Trophoblast cell (in vitro differentiated cells and primary cell): ENCODE measurements around the gene TXK.

Experiments used
- DNase-seq, 2 donors: peaks; one replicate each; pipeline ENCODE4 v3.0.0-alpha.2; 2016
- H2AFZ ChIP-seq: 2 replicates; pipeline ENCODE4 v1.6.1; 2013; ENCODE audit warnings: low read length, moderate library complexity, mild to moderate bottlenecking; ENCODE audit not compliant: insufficient read depth, poor library complexity
- H2AK5ac ChIP-seq: 2 replicates; pipeline ENCODE4 v1.6.1; 2013; ENCODE audit warnings: mild to moderate bottlenecking, low read length
- H2BK120ac ChIP-seq: 2 replicates; pipeline ENCODE4 v1.6.1; 2013; ENCODE audit warnings: low read length, mild to moderate bottlenecking, moderate library complexity; ENCODE audit not compliant: insufficient read depth, poor library complexity
- H2BK12ac ChIP-seq: 2 replicates; pipeline ENCODE4 v1.6.1; 2013; ENCODE audit warnings: mild to moderate bottlenecking, low read length, moderate library complexity
- H2BK5ac ChIP-seq: 2 replicates; pipeline ENCODE4 v1.6.1; 2013; ENCODE audit warnings: low read length, low read depth, moderate library complexity, mild to moderate bottlenecking; ENCODE audit not compliant: poor library complexity
- H3K14ac ChIP-seq: 2 replicates; pipeline ENCODE4 v1.6.1; 2013; ENCODE audit warnings: mild to moderate bottlenecking, low read length
- H3K18ac ChIP-seq: 2 replicates; pipeline ENCODE4 v1.6.1; 2013; ENCODE audit warnings: mild to moderate bottlenecking, low read length
- H3K23ac ChIP-seq: 2 replicates; pipeline ENCODE4 v1.6.1; 2013; ENCODE audit warnings: low read length
- H3K27ac ChIP-seq: 2 replicates; pipeline ENCODE4 v1.5.1; 2013; ENCODE audit warnings: low read depth, mild to moderate bottlenecking, inconsistent platforms, low read length, moderate library complexity
- H3K27me3 ChIP-seq: 2 replicates; pipeline ENCODE4 v1.6.1; 2013; ENCODE audit warnings: inconsistent platforms, mild to moderate bottlenecking, low read length, moderate library complexity; ENCODE audit not compliant: insufficient read depth
- H3K36me3 ChIP-seq, 2 experiments: 1 replicate in 1 of 2; 2 replicates in 1 of 2; pipeline ENCODE4 v1.6.1; 2013; ENCODE audit warnings: low read length in 2 of 2, mild to moderate bottlenecking in 2 of 2, moderate library complexity in 1 of 2; ENCODE audit not compliant: insufficient read depth in 2 of 2, control insufficient read depth in 1 of 2
- H3K4ac ChIP-seq: 2 replicates; pipeline ENCODE4 v1.6.1; 2013; ENCODE audit warnings: low read depth, mild to moderate bottlenecking, low read length, moderate library complexity
- H3K4me1 ChIP-seq, 2 experiments: 1 replicate in 1 of 2; 2 replicates in 1 of 2; pipeline ENCODE4 v1.6.1; 2013; ENCODE audit warnings: low read length in 2 of 2, mild to moderate bottlenecking in 2 of 2, moderate library complexity in 1 of 2; ENCODE audit not compliant: insufficient read depth in 2 of 2, control insufficient read depth in 1 of 2
- H3K4me2 ChIP-seq: 2 replicates; pipeline ENCODE4 v1.6.1; 2013; ENCODE audit warnings: inconsistent platforms, mild to moderate bottlenecking, low read length, moderate library complexity
- H3K4me3 ChIP-seq: 2 replicates; pipeline ENCODE4 v1.5.1; 2013; ENCODE audit warnings: mild to moderate bottlenecking, low read depth, low read length, inconsistent platforms
- H3K79me1 ChIP-seq: one replicate; pipeline ENCODE4 v1.6.1; 2013; ENCODE audit warnings: low read length
- H3K79me2 ChIP-seq: 2 replicates; pipeline ENCODE4 v1.6.1; 2013; ENCODE audit warnings: low read length, mild to moderate bottlenecking; ENCODE audit not compliant: control insufficient read depth, insufficient read depth, poor library complexity
- H3K9ac ChIP-seq: 2 replicates; pipeline ENCODE4 v1.6.1; 2013; ENCODE audit warnings: mild to moderate bottlenecking, low read length
- H3K9me3 ChIP-seq: 2 replicates; pipeline ENCODE4 v1.6.1; 2013; ENCODE audit warnings: low read depth, mild to moderate bottlenecking, control low read depth, inconsistent platforms, low read length; ENCODE audit not compliant: insufficient read depth
- H4K12ac ChIP-seq: 2 replicates; pipeline ENCODE4 v1.6.1; 2013; ENCODE audit warnings: low read depth, mild to moderate bottlenecking, low read length, moderate library complexity
- H4K8ac ChIP-seq: 2 replicates; pipeline ENCODE4 v1.6.1; 2013; ENCODE audit warnings: low read depth, mild to moderate bottlenecking, low read length, moderate library complexity
- H4K91ac ChIP-seq: one replicate; pipeline ENCODE4 v1.6.1; 2013; ENCODE audit warnings: low read depth, mild to moderate bottlenecking, low read length, moderate library complexity
- WGBS: extraction: QIAGEN DNeasy Blood & Tissue Kit; methylation state at CpG from one replicate; pipeline ENCODE4 v1.1.7; 2013; ENCODE audit warnings: missing lambda C conversion rate; ENCODE audit not compliant: insufficient read length, insufficient coverage; ENCODE audit errors: extremely low coverage; 5-methylcytosine and 5-hydroxymethylcytosine counted together

The TXK gene

GRCh38 chr4:48044298-48044697 is 89.8 kb downstream of the TXK start:
- Histone ChIP-seq H3K27me3 (no peaks in the 10 kb centered on the region), H3K18ac (no peak overlapping the region), H3K23ac (no peak overlapping the region), H3K36me3 (no peaks in the 10 kb centered on the region), H3K27ac (no peak overlapping the region), H3K4me3 (no peak overlapping the region), H2AK5ac (no peak overlapping the region), H3K79me2 (no peaks in the 10 kb centered on the region), H2BK12ac (no peak overlapping the region), H4K12ac (no peak overlapping the region), H3K4me1 (no peaks in the 10 kb centered on the region), H4K91ac (no peak overlapping the region), H2AFZ (no peak overlapping the region), H3K9ac (no peak overlapping the region), H2BK120ac (no peak overlapping the region), H3K14ac (no peak overlapping the region), H3K9me3 (no peaks in the 10 kb centered on the region), H3K79me1 (no peaks in the 10 kb centered on the region), H4K8ac (no peak overlapping the region), H2BK5ac (no peak overlapping the region), H3K4me2 (no peak overlapping the region), H3K4ac (no peak overlapping the region)
- DNase-seq: no peak
- no CpG with 5 or more reads among the region's 2 CpGs for WGBS

- Histone ChIP-seq H3K36me3 (no peaks in the 10 kb centered on the region), H2BK12ac (no peak overlapping the region), H3K9me3 (no peaks in the 10 kb centered on the region), H2AK5ac (no peak overlapping the region), H3K14ac (no peak overlapping the region), H3K23ac (no peak overlapping the region), H4K8ac (no peak overlapping the region), H3K9ac (no peak overlapping the region), H4K91ac (no peak overlapping the region), H3K4ac (no peak overlapping the region), H2BK120ac (no peak overlapping the region), H3K79me1 (no peaks in the 10 kb centered on the region), H2BK5ac (no peak overlapping the region), H2AFZ (no peak overlapping the region), H4K12ac (no peak overlapping the region), H3K4me1 (no peaks in the 10 kb centered on the region), H3K4me3 (no peak overlapping the region), H3K18ac (no peak overlapping the region), H3K27me3 (no peaks in the 10 kb centered on the region), H3K79me2 (no peaks in the 10 kb centered on the region), H3K27ac (no peak overlapping the region), H3K4me2 (no peak overlapping the region)
- no peak for DNase-seq
- no CpG with 5 or more reads among the region's 2 CpGs for WGBS
These were observed 90.5 kb downstream of the TXK start for GRCh38 chr4:48043504-48043903.

- WGBS: no CpG with 5 or more reads among the region's 3 CpGs
- no peak overlapping the region for H3K27ac ChIP-seq
- peak; percentile 24 to 69 for DNase-seq
- H3K9ac ChIP-seq: no peak overlapping the region
- no peak overlapping the region for H3K18ac ChIP-seq
- no peaks in the 10 kb centered on the region for H3K79me1 ChIP-seq
- no peak overlapping the region for H4K91ac ChIP-seq
- no peak overlapping the region for H2AK5ac ChIP-seq
- H2BK120ac ChIP-seq: no peak overlapping the region
- no peak overlapping the region for H2BK5ac ChIP-seq
- no peak overlapping the region for H3K14ac ChIP-seq
- no peaks in the 10 kb centered on the region for H3K4me1 ChIP-seq
- no peak overlapping the region for H3K23ac ChIP-seq
- no peak overlapping the region for H3K4me2 ChIP-seq
- H2BK12ac ChIP-seq: no peak overlapping the region
- no peak overlapping the region for H3K4me3 ChIP-seq
- H3K79me2 ChIP-seq: no peaks in the 10 kb centered on the region
- no peak overlapping the region for H4K12ac ChIP-seq
- no peak overlapping the region for H3K4ac ChIP-seq
- H3K27me3 ChIP-seq: no peaks in the 10 kb centered on the region
- no peaks in the 10 kb centered on the region for H3K9me3 ChIP-seq
- no peak overlapping the region for H4K8ac ChIP-seq
- H3K36me3 ChIP-seq: no peaks in the 10 kb centered on the region
- no peak overlapping the region for H2AFZ ChIP-seq
These were observed 91.0 kb downstream of the TXK start for GRCh38 chr4:48042979-48043461.

GRCh38 chr4:48041535-48042137 is 92.4 kb downstream of the TXK start:
- Histone ChIP-seq H3K4ac (no peak overlapping the region), H4K91ac (no peak overlapping the region), H3K4me3 (no peak overlapping the region), H3K14ac (no peak overlapping the region), H2BK120ac (no peak overlapping the region), H3K23ac (no peak overlapping the region), H2AFZ (no peak overlapping the region), H3K9ac (no peak overlapping the region), H2AK5ac (no peak overlapping the region), H3K79me2 (no peaks in the 10 kb centered on the region), H3K27ac (no peak overlapping the region), H3K4me1 (no peaks in the 10 kb centered on the region), H3K36me3 (no peaks in the 10 kb centered on the region), H4K8ac (no peak overlapping the region), H2BK5ac (no peak overlapping the region), H4K12ac (no peak overlapping the region), H3K9me3 (no peaks in the 10 kb centered on the region), H3K79me1 (no peaks in the 10 kb centered on the region), H3K4me2 (no peak overlapping the region), H2BK12ac (no peak overlapping the region), H3K18ac (no peak overlapping the region), H3K27me3 (no peaks in the 10 kb centered on the region)
- no peak for DNase-seq
- no CpG with 5 or more reads among the region's 4 CpGs for WGBS
